Kidney tubule cell (primary cell): ENCODE results near the gene SRGAP2B.
"Not testable (repeated sequence)": the region's sequence is repeated elsewhere in the genome, so short reads cannot be mapped to it uniquely, and the experiment has no call there.

Experiments
- DNase-seq: peaks from one replicate; pipeline ENCODE4 v3.0.0-alpha.2; 2018; ENCODE audit warnings: low spot score

SRGAP2B gene

GRCh38 chr1:145045571-145046273 is 49.4 kb downstream of the SRGAP2B start:
- not testable (repeated sequence) for DNase-seq

GRCh38 chr1:145041519-145041918 is 53.6 kb downstream of the SRGAP2B start:
- not testable (repeated sequence) for DNase-seq

GRCh38 chr1:145036019-145036418 is 59.1 kb downstream of the SRGAP2B start:
- not testable (repeated sequence) for DNase-seq

GRCh38 chr1:145033523-145033922 is 61.6 kb downstream of the SRGAP2B start:
- DNase-seq: not testable (repeated sequence)

GRCh38 chr1:145027251-145027650 is 67.9 kb downstream of the SRGAP2B start:
- not testable (repeated sequence) for DNase-seq

GRCh38 chr1:145025286-145025685 is 69.8 kb downstream of the SRGAP2B start:
- DNase-seq: not testable (repeated sequence)

GRCh38 chr1:145022259-145022658 is 72.9 kb downstream of the SRGAP2B start:
- not testable (repeated sequence) for DNase-seq

GRCh38 chr1:145021749-145022148 is 73.4 kb downstream of the SRGAP2B start:
- DNase-seq: not testable (repeated sequence)

GRCh38 chr1:145019709-145020108 is 75.4 kb downstream of the SRGAP2B start:
- DNase-seq: not testable (repeated sequence)

GRCh38 chr1:145017725-145018124 is 77.4 kb downstream of the SRGAP2B start:
- peak; percentile 0 for DNase-seq

GRCh38 chr1:145016492-145016862 is 78.7 kb downstream of the SRGAP2B start:
- DNase-seq: not testable (repeated sequence)

GRCh38 chr1:145015744-145016491 is 79.2 kb downstream of the SRGAP2B start:
- not testable (repeated sequence) for DNase-seq

- DNase-seq: not testable (repeated sequence)
These were observed 81.8 kb downstream of the SRGAP2B start for GRCh38 chr1:145013353-145013752.

- not testable (repeated sequence) for DNase-seq
These were observed 83.3 kb downstream of the SRGAP2B start for GRCh38 chr1:145011811-145012210.

- DNase-seq: not testable (repeated sequence)
These were observed 84.5 kb downstream of the SRGAP2B start for GRCh38 chr1:145010580-145010979.

GRCh38 chr1:145009928-145010327 is 85.2 kb downstream of the SRGAP2B start:
- not testable (repeated sequence) for DNase-seq

GRCh38 chr1:145008388-145008787 is 86.7 kb downstream of the SRGAP2B start:
- DNase-seq: not testable (repeated sequence)

- DNase-seq: not testable (repeated sequence)
These were observed 90.0 kb downstream of the SRGAP2B start for GRCh38 chr1:145005142-145005541.

GRCh38 chr1:145001381-145001780 is 93.7 kb downstream of the SRGAP2B start:
- not testable (repeated sequence) for DNase-seq

- not testable (repeated sequence) for DNase-seq
These were observed 94.3 kb downstream of the SRGAP2B start for GRCh38 chr1:145000743-145001326.

GRCh38 chr1:145000074-145000742 is 94.9 kb downstream of the SRGAP2B start:
- DNase-seq: not testable (repeated sequence)

- peak; percentile 0 for DNase-seq
These were observed 96.2 kb downstream of the SRGAP2B start for GRCh38 chr1:144998981-144999273.
